K562 (cell line): ENCODE measurements around the gene ZNF615. TPM values are rescaled to one million over a fixed set of nuclear protein-coding genes. Genes with fewer than 3 reads are reported as not detected.

ENCODE experiments used
- COPS2 ChIP-seq: fragments of 450-650 bp; conservative IDR thresholded peaks from 2 replicates; pipeline ENCODE4 v1.6.1; 2016; ENCODE audit warnings: mild to moderate bottlenecking, moderate library complexity
- ETV1 ChIP-seq: fragments of 450-650 bp; conservative IDR thresholded peaks from 2 replicates; pipeline ENCODE4 v1.6.1; 2016; ENCODE audit warnings: missing genetic modification characterization, control low read depth, low read depth, missing compliant biosample characterization
- FOXJ2 ChIP-seq: fragments of 200-800 bp; sonication (Bioruptor generic); IDR thresholded peaks from 2 replicates; pipeline ENCODE4 v1.6.1; 2016; ENCODE audit warnings: missing genetic modification characterization, missing compliant biosample characterization
- FOXM1 ChIP-seq, 2 experiments: fragments of 450-650 bp in 1 of 2; sonication (generic) in 1 of 2; formaldehyde crosslinking in 1 of 2; IDR thresholded peaks; 2 replicates each; pipeline versions ENCODE4 v1.6.1 to v1.9.0; 2017 to 2022; ENCODE audit warnings: low read depth in 2 of 2, mild to moderate bottlenecking in 2 of 2, missing genetic modification reagents in 1 of 2, moderate library complexity in 1 of 2
- GATAD2A ChIP-seq: fragments of 450-650 bp; IDR thresholded peaks from 2 replicates; pipeline ENCODE4 v1.6.1; 2017
- NCOA6 ChIP-seq: fragments of 450-650 bp; IDR thresholded peaks from 2 replicates; pipeline ENCODE4 v1.6.1; 2017; ENCODE audit warnings: mild to moderate bottlenecking
- NONO ChIP-seq, 2 experiments: fragments of 200-400 bp in 1 of 2; fragments of 450-650 bp in 1 of 2; formaldehyde crosslinking in 1 of 2; IDR thresholded peaks; 2 replicates each; pipeline ENCODE4 v1.6.1; 2017; ENCODE audit warnings: low read depth in 2 of 2, mild to moderate bottlenecking in 2 of 2, moderate library complexity in 2 of 2, low read length in 1 of 2
- PKNOX1 ChIP-seq: fragments of 450-650 bp; IDR thresholded peaks from 2 replicates; pipeline ENCODE4 v1.6.1; 2016
- RBM34 ChIP-seq: fragments of 200-400 bp; formaldehyde crosslinking; IDR thresholded peaks from 2 replicates; pipeline ENCODE4 v1.6.1; 2018; ENCODE audit warnings: low read length, borderline replicate concordance; ENCODE audit not compliant: insufficient read depth
- RUNX1 ChIP-seq: sonication (generic); IDR thresholded peaks from 2 replicates; pipeline ENCODE4 v1.6.1; 2016; ENCODE audit warnings: antibody characterized with exemption, low read depth
- TEAD1 ChIP-seq, 2 experiments: fragments of 450-650 bp in 1 of 2; sonication (generic) in 1 of 2; formaldehyde crosslinking; IDR thresholded peaks; 2 replicates each; pipeline versions ENCODE4 v1.4.0 to v1.8.0; 2020 to 2022; ENCODE audit warnings: mild to moderate bottlenecking in 2 of 2, missing genetic modification reagents in 1 of 2
- THRAP3 ChIP-seq: fragments of 450-650 bp; IDR thresholded peaks from 2 replicates; pipeline ENCODE4 v1.6.1; 2016; ENCODE audit warnings: mild to moderate bottlenecking, inconsistent platforms, borderline replicate concordance
- ZC3H4 ChIP-seq: sonication (generic); formaldehyde crosslinking; IDR thresholded peaks from 2 replicates; pipeline ENCODE4 v1.9.0; 2021; ENCODE audit warnings: missing genetic modification reagents, borderline replicate concordance
- ZNF133 ChIP-seq: fragments of 250-450 bp; sonication (Bioruptor Pico); IDR thresholded peaks from 2 replicates; pipeline ENCODE4 v1.4.0; 2020; ENCODE audit warnings: mild to moderate bottlenecking
- polyA plus RNA-seq, 8 experiments: library from polyadenylated mRNA; depleted of rRNA in 4 of 8; stranded (reverse) in 5 of 8; unstranded in 3 of 8; fragments of >200 nt; fragmentation: Nextera tagmentation in 2 of 8; fragmentation: Illumina TruSeq in 1 of 8; extraction: Ambion mirVana in 2 of 8; extraction: Trizol in 1 of 8; gene quantifications; 2 replicates each; pipeline versions ENCODE4 v1.2.1 to v1.2.3, GENCODE V29; 2011 to 2014; ENCODE audit warnings: inconsistent platforms in 1 of 8, missing spikeins in 1 of 8
- total RNA-seq, 7 experiments: library from RNA; depleted of rRNA in 6 of 7; stranded (reverse); fragments of >200 nt in 6 of 7; fragmentation: Illumina TruSeq in 2 of 7; extraction: Trizol in 2 of 7; gene quantifications; 2 replicates each; pipeline versions ENCODE4 v1.2.1 to v1.2.3, GENCODE V29; 2011 to 2021; ENCODE audit warnings: low replicate concordance in 1 of 7
- TF ChIP-seq, protein P1 (sequence below), 2 experiments: fragments of 450-650 bp; formaldehyde crosslinking in 1 of 2; IDR thresholded peaks; 2 replicates each; pipeline versions ENCODE4 v1.4.0 to v1.6.1; 2014 to 2020; ENCODE audit warnings: mild to moderate bottlenecking in 2 of 2, borderline replicate concordance in 1 of 2, low read depth in 1 of 2
- TF ChIP-seq, protein P2 (sequence below): IDR thresholded peaks from 2 replicates; pipeline ENCODE4 v1.6.1; 2014; ENCODE audit warnings: antibody characterized with exemption

ZNF615 gene
- total and polyA plus RNA-seq, 9 of the 15 experiments (the other 6 are each of a cell fraction or from before 2014, with no cell fraction given), result 1.2 to 4.4 (median 2.7) TPM

DNA sequence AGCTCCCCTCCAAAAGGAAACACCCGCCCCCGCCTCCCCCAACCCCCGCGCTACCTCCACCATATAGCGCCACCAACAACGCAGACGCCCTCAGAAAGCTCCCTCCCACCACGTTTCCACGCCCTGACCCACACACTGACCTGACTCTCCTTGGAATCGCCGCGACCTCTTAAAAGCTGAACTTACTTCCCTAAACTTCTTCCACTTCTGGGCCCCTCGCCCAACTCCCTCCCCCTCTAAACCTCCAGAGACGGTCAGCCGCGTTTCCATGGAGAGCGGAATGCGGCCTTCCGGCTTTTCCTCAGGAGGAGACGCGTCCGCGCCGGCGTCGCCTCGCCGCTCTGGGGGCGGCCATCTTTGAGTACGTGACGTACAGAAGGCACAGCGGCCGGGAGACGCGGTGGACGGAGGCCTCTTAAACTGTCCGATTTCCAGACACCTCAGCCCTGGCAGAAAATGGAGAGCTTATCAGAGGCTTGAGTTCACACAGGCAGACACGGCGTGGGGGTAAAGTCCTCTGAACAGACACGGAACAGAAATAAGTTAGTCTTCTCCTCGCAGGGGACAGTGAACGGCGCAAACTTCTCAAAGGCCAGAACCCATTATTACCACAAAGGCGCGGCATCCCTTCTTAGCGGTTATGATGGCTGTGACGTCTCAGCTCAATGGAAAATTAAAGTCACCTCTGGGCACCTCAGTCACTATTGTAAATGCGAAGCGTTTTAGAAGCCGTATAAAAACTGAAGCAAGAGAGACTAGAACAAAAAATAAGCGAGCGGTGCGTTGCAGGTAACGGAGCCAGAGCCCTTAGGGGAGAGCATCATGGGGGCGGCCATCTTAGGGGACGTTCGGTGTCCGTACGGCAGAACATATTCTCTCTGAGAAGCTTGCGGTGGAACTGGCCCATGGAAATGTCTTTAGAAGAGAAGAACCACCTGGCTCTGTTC is 40.8 kb upstream of the ZNF615 start, which contains the start of gene ZNF432 (continued):
- TF ChIP-seq, protein P1, sequence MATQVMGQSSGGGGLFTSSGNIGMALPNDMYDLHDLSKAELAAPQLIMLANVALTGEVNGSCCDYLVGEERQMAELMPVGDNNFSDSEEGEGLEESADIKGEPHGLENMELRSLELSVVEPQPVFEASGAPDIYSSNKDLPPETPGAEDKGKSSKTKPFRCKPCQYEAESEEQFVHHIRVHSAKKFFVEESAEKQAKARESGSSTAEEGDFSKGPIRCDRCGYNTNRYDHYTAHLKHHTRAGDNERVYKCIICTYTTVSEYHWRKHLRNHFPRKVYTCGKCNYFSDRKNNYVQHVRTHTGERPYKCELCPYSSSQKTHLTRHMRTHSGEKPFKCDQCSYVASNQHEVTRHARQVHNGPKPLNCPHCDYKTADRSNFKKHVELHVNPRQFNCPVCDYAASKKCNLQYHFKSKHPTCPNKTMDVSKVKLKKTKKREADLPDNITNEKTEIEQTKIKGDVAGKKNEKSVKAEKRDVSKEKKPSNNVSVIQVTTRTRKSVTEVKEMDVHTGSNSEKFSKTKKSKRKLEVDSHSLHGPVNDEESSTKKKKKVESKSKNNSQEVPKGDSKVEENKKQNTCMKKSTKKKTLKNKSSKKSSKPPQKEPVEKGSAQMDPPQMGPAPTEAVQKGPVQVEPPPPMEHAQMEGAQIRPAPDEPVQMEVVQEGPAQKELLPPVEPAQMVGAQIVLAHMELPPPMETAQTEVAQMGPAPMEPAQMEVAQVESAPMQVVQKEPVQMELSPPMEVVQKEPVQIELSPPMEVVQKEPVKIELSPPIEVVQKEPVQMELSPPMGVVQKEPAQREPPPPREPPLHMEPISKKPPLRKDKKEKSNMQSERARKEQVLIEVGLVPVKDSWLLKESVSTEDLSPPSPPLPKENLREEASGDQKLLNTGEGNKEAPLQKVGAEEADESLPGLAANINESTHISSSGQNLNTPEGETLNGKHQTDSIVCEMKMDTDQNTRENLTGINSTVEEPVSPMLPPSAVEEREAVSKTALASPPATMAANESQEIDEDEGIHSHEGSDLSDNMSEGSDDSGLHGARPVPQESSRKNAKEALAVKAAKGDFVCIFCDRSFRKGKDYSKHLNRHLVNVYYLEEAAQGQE (IDR thresholded peaks at IDR 0.05; ENCODE audit: borderline replicate concordance), result no peak
- TF ChIP-seq, protein P1 (CRISPR knock-in tag; IDR thresholded peaks at IDR 0.05; ENCODE audit: low read depth), result no peak
- peak; percentile 52; the same call in 1 of the 2 replicates for TF ChIP-seq FOXJ2 (tag)
- peak; percentile 30 to 96; a peak in 2 of 4 replicates for TF ChIP-seq TEAD1 (CRISPR knock-in tag; IDR thresholded peaks at IDR 0.05)
- peak; percentile 58; the same call in 1 of the 2 replicates for TF ChIP-seq NCOA6
- no peak for TF ChIP-seq COPS2
- no peak for TF ChIP-seq RBM34
- TF ChIP-seq ZNF133 (CRISPR knock-in tag), result no peak
- no peak for TF ChIP-seq ZC3H4 (CRISPR knock-in tag)
- no peak for TF ChIP-seq GATAD2A
- peak; percentile 73 for TF ChIP-seq ETV1 (tag)
- TF ChIP-seq FOXM1 (IDR thresholded peaks at IDR 0.05; ENCODE audit: low read depth), result 0 out of 2 replicates have a peak, but pooled peaks have one; percentile 8
- TF ChIP-seq FOXM1 (CRISPR knock-in tag; IDR thresholded peaks at IDR 0.05; ENCODE audit: low read depth), result no peak
- no peak for TF ChIP-seq THRAP3
- TF ChIP-seq PKNOX1, result peak; percentile 32; the same call in 1 of the 2 replicates
- TF ChIP-seq, protein P2, sequence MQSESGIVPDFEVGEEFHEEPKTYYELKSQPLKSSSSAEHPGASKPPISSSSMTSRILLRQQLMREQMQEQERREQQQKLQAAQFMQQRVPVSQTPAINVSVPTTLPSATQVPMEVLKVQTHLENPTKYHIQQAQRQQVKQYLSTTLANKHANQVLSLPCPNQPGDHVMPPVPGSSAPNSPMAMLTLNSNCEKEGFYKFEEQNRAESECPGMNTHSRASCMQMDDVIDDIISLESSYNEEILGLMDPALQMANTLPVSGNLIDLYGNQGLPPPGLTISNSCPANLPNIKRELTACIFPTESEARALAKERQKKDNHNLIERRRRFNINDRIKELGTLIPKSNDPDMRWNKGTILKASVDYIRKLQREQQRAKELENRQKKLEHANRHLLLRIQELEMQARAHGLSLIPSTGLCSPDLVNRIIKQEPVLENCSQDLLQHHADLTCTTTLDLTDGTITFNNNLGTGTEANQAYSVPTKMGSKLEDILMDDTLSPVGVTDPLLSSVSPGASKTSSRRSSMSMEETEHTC, result no peak
- TF ChIP-seq NONO (IDR thresholded peaks at IDR 0.05; ENCODE audit: low read depth in 2 of 2, low read length in 1 of 2), result no peak
- no peak for TF ChIP-seq RUNX1
